Umbilical cord (tissue), 2 donors: Measurements from ENCODE around the gene PRSS8. TPM values are rescaled to one million over a fixed set of nuclear protein-coding genes. Genes with fewer than 3 reads are reported as not detected.

ENCODE experiments used
- DNase-seq: peaks from one replicate; pipeline ENCODE4 v3.0.0-alpha.2; 2015; ENCODE audit warnings: low spot score
- total RNA-seq: library from RNA; depleted of rRNA; stranded (reverse); fragments of >200 nt; gene quantifications from one replicate; pipeline ENCODE4 v1.2.3, GENCODE V29; 2014; ENCODE audit warnings: low replicate concordance; ENCODE audit not compliant: insufficient read depth

The PRSS8 gene
- total RNA-seq, 1 donor from 2014 or later: 3.6 TPM

- no peak for DNase-seq
Measured at GRCh38 chr16:31129568-31130335, 5.8 kb downstream of the PRSS8 start.

- no peak for DNase-seq
Measured at GRCh38 chr16:31128711-31129567, 6.6 kb downstream of the PRSS8 start.

GRCh38 chr16:31127182-31127581, 8.3 kb downstream of the PRSS8 start:
- DNase-seq: no peak

- DNase-seq: no peak
Measured at GRCh38 chr16:31125844-31126243, 9.7 kb downstream of the PRSS8 start.

- DNase-seq: no peak
Measured at GRCh38 chr16:31120129-31120528, 15.4 kb downstream of the PRSS8 start.

GRCh38 chr16:31118223-31119155, 17.0 kb downstream of the PRSS8 start:
- no peak for DNase-seq

GRCh38 chr16:31117384-31118222, 17.9 kb downstream of the PRSS8 start, which contains the start of gene KAT8:
TSS of gene KAT8 (plus strand) at chr16:31117664. CDS start at chr16:31117682, 18 bp downstream.
- DNase-seq: peak; percentile 99

GRCh38 chr16:31114468-31114867, 21.1 kb downstream of the PRSS8 start:
- DNase-seq: no peak

GRCh38 chr16:31113121-31114120, 22.1 kb downstream of the PRSS8 start:
- DNase-seq: no peak

- DNase-seq: no peak
Measured at GRCh38 chr16:31112711-31113110, 22.8 kb downstream of the PRSS8 start.

- DNase-seq: no peak
Measured at GRCh38 chr16:31111881-31112466, 23.6 kb downstream of the PRSS8 start.

GRCh38 chr16:31110106-31111034, 25.2 kb downstream of the PRSS8 start:
- DNase-seq: no peak

- no peak for DNase-seq
Measured at GRCh38 chr16:31109622-31110021, 25.9 kb downstream of the PRSS8 start.

GRCh38 chr16:31108794-31109558, 26.6 kb downstream of the PRSS8 start:
- DNase-seq: no peak

GRCh38 chr16:31108035-31108793, 27.3 kb downstream of the PRSS8 start, which contains the start of gene BCKDK:
TSS of gene BCKDK (plus strand) at chr16:31108386. CDS start at chr16:31109224, 838 bp downstream.
- peak; percentile 80 for DNase-seq

GRCh38 chr16:31107465-31107867, 28.1 kb downstream of the PRSS8 start:
- no peak for DNase-seq
